DOHH2 (cell line): Measurements from ENCODE around the gene TNFRSF25.

Experiments used
- H3F3A ChIP-seq: fragments of 200-600 bp; sonication (generic), shearing (Covaris generic); 2 replicates; pipeline ENCODE4 v1.6.0; 2016; ENCODE audit warnings: antibody characterized with exemption, mild to moderate bottlenecking; ENCODE audit not compliant: control insufficient read depth, insufficient read depth
- H3K27ac ChIP-seq: fragments of 200-600 bp; sonication (generic); 2 replicates; pipeline ENCODE4 v1.5.1; 2014; ENCODE audit warnings: low read depth, mild to moderate bottlenecking, low read length, moderate library complexity
- H3K27me3 ChIP-seq: fragments of 200-600 bp; sonication (generic); 2 replicates; pipeline ENCODE4 v1.6.1; 2014; ENCODE audit warnings: mild to moderate bottlenecking, low read length, mixed read lengths; ENCODE audit not compliant: control insufficient read depth
- H3K36me3 ChIP-seq: fragments of 200-600 bp; sonication (generic); 2 replicates; pipeline ENCODE4 v1.6.1; 2014; ENCODE audit warnings: mild to moderate bottlenecking, low read length, moderate library complexity, mixed read lengths; ENCODE audit not compliant: control insufficient read depth
- H3K4me1 ChIP-seq: fragments of 200-600 bp; sonication (generic); 2 replicates; pipeline ENCODE4 v1.6.1; 2014; ENCODE audit warnings: mild to moderate bottlenecking, low read length, mixed read lengths; ENCODE audit not compliant: control insufficient read depth
- H3K4me2 ChIP-seq: fragments of 200-600 bp; sonication (generic); 2 replicates; pipeline ENCODE4 v1.6.0; 2014; ENCODE audit warnings: mild to moderate bottlenecking, low read length, moderate library complexity
- H3K4me3 ChIP-seq: fragments of 200-600 bp; sonication (generic); 2 replicates; pipeline ENCODE4 v1.5.1; 2014; ENCODE audit warnings: mild to moderate bottlenecking, low read length, mixed read lengths
- H3K79me2 ChIP-seq: fragments of 200-600 bp; sonication (generic); 2 replicates; pipeline ENCODE4 v1.6.1; 2014; ENCODE audit warnings: mild to moderate bottlenecking, low read length, mixed read lengths; ENCODE audit not compliant: control insufficient read depth
- H3K9me2 ChIP-seq: fragments of 200-600 bp; sonication (generic); replicated peaks from 2 replicates; pipeline ENCODE4 v1.6.1; 2014; ENCODE audit warnings: mild to moderate bottlenecking, low read length, mixed read lengths; ENCODE audit not compliant: control insufficient read depth
- H3K9me3 ChIP-seq: fragments of 200-600 bp; sonication (generic); 2 replicates; pipeline ENCODE4 v1.6.1; 2014; ENCODE audit warnings: antibody characterized with exemption, low read length, mixed read lengths; ENCODE audit not compliant: control insufficient read depth, insufficient read depth
- H4K20me1 ChIP-seq: fragments of 200-600 bp; sonication (generic); 2 replicates; pipeline ENCODE4 v1.6.0; 2014; ENCODE audit warnings: low read depth, mild to moderate bottlenecking, antibody characterized with exemption, low read length, moderate library complexity; ENCODE audit not compliant: control insufficient read depth, insufficient read depth
- EZH2phosphoT487 ChIP-seq: fragments of 200-600 bp; sonication (generic); IDR thresholded peaks from 2 replicates; pipeline ENCODE4 v1.6.1; 2017; ENCODE audit warnings: borderline replicate concordance, mild to moderate bottlenecking, antibody characterized with exemption, low read length, moderate library complexity, mixed read lengths
- TF ChIP-seq, protein P1 (sequence below): fragments of 200-600 bp; sonication (generic); IDR thresholded peaks from one replicate; pipeline ENCODE4 v1.5.1; 2014; ENCODE audit warnings: antibody characterized with exemption, mild to moderate bottlenecking, low read depth, low read length; ENCODE audit not compliant: poor library complexity, severe bottlenecking

The TNFRSF25 gene

DNA sequence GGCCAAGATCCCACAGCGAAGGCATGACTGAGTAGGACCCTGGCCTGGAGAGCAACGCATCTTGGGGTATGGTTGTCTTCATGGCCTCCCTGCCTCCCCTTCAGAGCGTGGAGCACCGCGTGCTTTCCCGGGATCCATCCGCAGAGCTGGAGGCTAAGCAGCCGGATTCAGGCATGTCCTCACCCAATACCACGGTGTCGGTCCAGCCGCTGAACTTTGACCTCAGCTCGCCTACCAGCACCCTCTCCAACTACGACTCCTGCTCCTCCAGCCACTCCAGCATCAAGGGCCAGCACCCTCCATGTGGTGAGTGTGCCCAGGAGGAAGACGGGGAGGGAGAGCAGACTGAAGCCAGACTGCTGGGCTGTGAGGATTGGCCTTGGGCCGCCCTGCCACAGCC is 21.6 kb downstream of the TNFRSF25 start:
- Histone ChIP-seq H3K9me3 (no peaks in the 10 kb centered on the region), H3K4me1 (peaks cover 13% of the 10 kb centered on the region), H3K27me3 (peaks cover 32% of the 10 kb centered on the region), H3K79me2 (no peaks in the 10 kb centered on the region), H3K4me2 (no peak overlapping the region), H3K4me3 (no peak overlapping the region), H3K36me3 (no peaks in the 10 kb centered on the region), H3F3A (no peaks in the 10 kb centered on the region), H3K9me2 (no peaks in the 10 kb centered on the region), H3K27ac (no peak overlapping the region), H4K20me1 (peaks cover 7% of the 10 kb centered on the region; the same call in 1 of the 2 replicates)
- TF ChIP-seq, protein P1, sequence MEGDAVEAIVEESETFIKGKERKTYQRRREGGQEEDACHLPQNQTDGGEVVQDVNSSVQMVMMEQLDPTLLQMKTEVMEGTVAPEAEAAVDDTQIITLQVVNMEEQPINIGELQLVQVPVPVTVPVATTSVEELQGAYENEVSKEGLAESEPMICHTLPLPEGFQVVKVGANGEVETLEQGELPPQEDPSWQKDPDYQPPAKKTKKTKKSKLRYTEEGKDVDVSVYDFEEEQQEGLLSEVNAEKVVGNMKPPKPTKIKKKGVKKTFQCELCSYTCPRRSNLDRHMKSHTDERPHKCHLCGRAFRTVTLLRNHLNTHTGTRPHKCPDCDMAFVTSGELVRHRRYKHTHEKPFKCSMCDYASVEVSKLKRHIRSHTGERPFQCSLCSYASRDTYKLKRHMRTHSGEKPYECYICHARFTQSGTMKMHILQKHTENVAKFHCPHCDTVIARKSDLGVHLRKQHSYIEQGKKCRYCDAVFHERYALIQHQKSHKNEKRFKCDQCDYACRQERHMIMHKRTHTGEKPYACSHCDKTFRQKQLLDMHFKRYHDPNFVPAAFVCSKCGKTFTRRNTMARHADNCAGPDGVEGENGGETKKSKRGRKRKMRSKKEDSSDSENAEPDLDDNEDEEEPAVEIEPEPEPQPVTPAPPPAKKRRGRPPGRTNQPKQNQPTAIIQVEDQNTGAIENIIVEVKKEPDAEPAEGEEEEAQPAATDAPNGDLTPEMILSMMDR: no peak

DNA sequence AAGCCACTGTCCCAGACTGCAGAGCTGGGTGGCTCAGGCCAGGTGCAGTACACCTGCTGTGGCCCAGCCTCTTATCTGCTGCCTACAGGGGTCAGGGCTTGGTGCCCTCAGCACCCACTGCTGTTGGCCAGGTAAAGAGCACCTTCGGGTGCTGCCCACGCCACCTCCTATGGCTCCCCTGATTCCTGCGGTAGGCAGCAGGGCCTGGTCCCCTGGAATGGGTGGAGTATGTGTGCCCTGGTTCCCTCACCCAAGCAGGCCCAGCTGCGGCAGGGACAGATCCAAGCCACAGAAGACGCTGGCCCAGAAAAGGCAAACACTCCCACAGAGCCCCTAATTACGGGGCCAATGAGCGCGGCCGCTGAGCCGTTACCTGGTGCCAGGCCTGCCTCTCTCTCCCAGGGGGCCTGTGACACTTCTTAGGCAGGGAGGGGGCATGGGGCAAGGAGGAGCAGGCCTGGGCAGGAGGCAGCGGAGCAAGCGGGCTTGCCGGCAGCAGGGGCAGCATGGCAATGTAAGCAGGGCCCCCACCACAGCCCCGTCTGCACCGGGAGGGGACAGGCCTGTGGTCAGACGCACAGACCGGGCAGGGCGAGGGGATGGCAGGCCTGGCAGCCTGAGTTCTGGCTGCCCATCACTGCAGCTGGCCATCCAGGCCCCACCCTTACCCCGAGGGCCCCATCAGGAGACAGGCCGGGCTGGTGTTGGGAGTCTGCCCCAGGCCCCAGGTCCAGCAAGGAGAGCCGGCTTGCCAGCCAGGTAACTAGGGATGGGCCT is 22.4 kb downstream of the TNFRSF25 start:
- H3K79me2 ChIP-seq: no peaks in the 10 kb centered on the region
- no peaks in the 10 kb centered on the region for H3K9me3 ChIP-seq
- no peak overlapping the region for H3K4me3 ChIP-seq
- H3K4me1 ChIP-seq: peaks cover 13% of the 10 kb centered on the region
- H3K4me2 ChIP-seq: no peak overlapping the region
- no peaks in the 10 kb centered on the region for H3K36me3 ChIP-seq
- no peaks in the 10 kb centered on the region for H3F3A ChIP-seq
- no peaks in the 10 kb centered on the region for H3K9me2 ChIP-seq
- no peak overlapping the region for H3K27ac ChIP-seq
- TF ChIP-seq, protein P1: no peak
- no peak for TF ChIP-seq EZH2phosphoT487
- H4K20me1 ChIP-seq: peaks cover 7% of the 10 kb centered on the region; the same call in 1 of the 2 replicates
- H3K27me3 ChIP-seq: peaks cover 29% of the 10 kb centered on the region

DNA sequence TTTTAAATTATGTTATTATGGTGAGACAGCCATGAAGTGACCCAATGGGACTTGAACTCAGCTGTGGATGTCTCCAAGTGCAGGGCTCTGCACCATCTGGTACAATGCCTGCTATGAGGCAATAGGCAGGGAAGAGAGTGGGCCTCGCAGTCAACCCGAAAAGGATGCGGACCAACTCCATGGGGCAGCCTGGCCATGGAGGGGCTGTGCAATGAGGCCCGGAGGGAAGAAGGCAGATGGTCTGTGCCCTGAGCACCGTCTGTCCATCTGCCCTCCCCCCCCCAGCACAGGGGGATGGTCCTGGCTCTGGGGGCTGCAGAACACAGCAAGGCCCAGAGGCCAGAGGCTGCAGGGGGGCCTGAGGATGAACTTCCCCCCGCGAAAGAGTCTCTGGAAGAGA is 24.4 kb downstream of the TNFRSF25 start:
- Histone ChIP-seq H3K79me2 (no peaks in the 10 kb centered on the region), H3K9me3 (no peaks in the 10 kb centered on the region), H3K36me3 (no peaks in the 10 kb centered on the region), H3K27ac (no peak overlapping the region), H3K27me3 (peaks cover 9% of the 10 kb centered on the region), H3F3A (no peaks in the 10 kb centered on the region), H3K9me2 (no peaks in the 10 kb centered on the region), H4K20me1 (peaks cover 7% of the 10 kb centered on the region; the same call in 1 of the 2 replicates), H3K4me1 (no peaks in the 10 kb centered on the region), H3K4me3 (no peak overlapping the region), H3K4me2 (no peak overlapping the region)
- TF ChIP-seq EZH2phosphoT487: no peak
- TF ChIP-seq, protein P1: no peak
